ENCODE measurements around the gene MS4A8. TPM values are rescaled to one million over a fixed set of nuclear protein-coding genes. Genes with fewer than 3 reads are reported as not detected.

The MS4A8 gene, protein sequence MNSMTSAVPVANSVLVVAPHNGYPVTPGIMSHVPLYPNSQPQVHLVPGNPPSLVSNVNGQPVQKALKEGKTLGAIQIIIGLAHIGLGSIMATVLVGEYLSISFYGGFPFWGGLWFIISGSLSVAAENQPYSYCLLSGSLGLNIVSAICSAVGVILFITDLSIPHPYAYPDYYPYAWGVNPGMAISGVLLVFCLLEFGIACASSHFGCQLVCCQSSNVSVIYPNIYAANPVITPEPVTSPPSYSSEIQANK
- total RNA-seq = not detected in 2 replicates

DNA sequence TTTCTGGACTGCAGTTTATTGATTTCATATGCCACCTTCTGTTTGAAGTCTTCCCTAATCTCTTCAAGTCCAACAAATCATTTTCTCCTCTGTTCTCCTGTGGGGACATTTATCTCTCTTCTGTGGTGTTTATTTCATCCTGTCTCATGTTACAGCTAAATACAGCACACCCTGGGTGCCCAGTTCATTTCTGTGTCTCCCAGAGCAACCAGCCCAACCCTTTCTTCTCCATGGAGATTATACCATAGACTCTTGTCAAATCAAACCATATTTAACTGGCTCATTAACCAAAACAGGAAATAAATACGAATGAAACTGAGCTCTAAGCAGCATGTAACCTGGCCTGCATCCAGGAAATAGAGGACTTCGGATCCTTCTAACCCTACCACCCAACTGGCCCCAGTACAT is at the start of gene MS4A8:
Gene MS4A8, plus strand, starts transcription at position 329 of the 408 bp plus-strand sequence. CDS start 1,249 bp downstream, outside the sequence.

DNA sequence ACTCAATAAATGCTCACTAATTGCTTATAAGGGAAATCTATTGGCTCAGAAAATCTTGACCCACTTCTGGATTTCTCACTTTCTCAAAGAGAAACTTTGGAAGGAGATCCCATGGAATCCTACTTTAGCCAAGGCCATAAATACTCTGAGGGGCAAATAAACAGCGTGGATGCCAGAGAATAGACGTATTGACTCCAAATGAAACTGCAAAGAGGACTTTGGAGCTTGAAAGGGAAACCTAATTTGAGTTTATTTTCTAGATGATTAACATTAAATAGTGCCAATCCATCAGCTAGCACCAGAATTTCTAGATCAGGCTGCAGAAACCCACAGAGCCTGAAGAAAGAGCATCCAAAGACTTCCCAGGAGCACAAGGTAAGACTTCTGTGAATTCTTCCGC is 25.0 kb downstream of the MS4A8 start, which contains the start of gene MS4A18:
Gene MS4A18, plus strand, starts transcription at position 301 of the 400 bp plus-strand sequence.

GRCh38 chr11:60756307-60757032 is 57.1 kb downstream of the MS4A8 start, which contains the start of gene MS4A15:
MS4A15 (plus strand) TSS chr11:60756867; CDS start chr11:60763734, 6,867 bp downstream.

Other genes starting within 250 kb of the MS4A8 start
- not detected in 2 replicates for gene MS4A1, start 243.8 kb upstream of the MS4A8 start, total RNA-seq
- gene MS4A12, start 206.8 kb upstream of the MS4A8 start, total RNA-seq = not detected in 2 replicates
- gene MS4A13, start 184.2 kb upstream of the MS4A8 start, total RNA-seq = not detected in 2 replicates
- not detected in 2 replicates for gene MS4A18, start 25.1 kb downstream of the MS4A8 start, total RNA-seq
- gene MS4A15, start 57.3 kb downstream of the MS4A8 start, total RNA-seq = not detected in 2 replicates
- gene MS4A10, start 85.7 kb downstream of the MS4A8 start, total RNA-seq = not detected in 2 replicates
- gene CCDC86, start 142.5 kb downstream of the MS4A8 start, total RNA-seq = 13.8 TPM in 2 replicates
- gene PTGDR2, start 156.3 kb downstream of the MS4A8 start, total RNA-seq = 0.81 and 2.6 TPM in 2 replicates
- 0.12 TPM in 1 of 2 replicates, not detected in the other for gene ZP1, start 167.9 kb downstream of the MS4A8 start, total RNA-seq
- 47.1 and 47.5 TPM in 2 replicates for gene PRPF19, start 207.0 kb downstream of the MS4A8 start, total RNA-seq
- gene TMEM109, start 214.5 kb downstream of the MS4A8 start, total RNA-seq = 32.5 and 34.1 TPM in 2 replicates
- 16.0 and 20.4 TPM in 2 replicates for gene TMEM132A, start 224.8 kb downstream of the MS4A8 start, total RNA-seq